Common myeloid progenitor, CD34-positive (primary cell): ENCODE data around the gene MRLN.

ENCODE experiments used
- CTCF ChIA-PET: fragments of 350-600 bp; sonication (Branson Sonifier 250); formaldehyde crosslinking; loops from one replicate; lab custom pipeline; 2021; ENCODE audit warnings: antibody characterized with exemption; lab: Charles Lee
- POLR2A ChIA-PET: fragments of 350-600 bp; sonication (Branson Sonifier 250); formaldehyde crosslinking; loops from one replicate; lab custom pipeline; 2021; ENCODE audit warnings: antibody characterized with exemption; lab: Charles Lee
- DNase-seq, 3 donors: peaks; one replicate each; pipeline versions ENCODE4 v3.0.0 to v3.0.0-alpha.2; 2013
- H3K27ac ChIP-seq, 2 experiments: 1 replicate in 1 of 2; 2 replicates in 1 of 2; pipeline ENCODE4 v1.7.0; 2013; ENCODE audit warnings: inconsistent platforms in 2 of 2, low read length in 2 of 2, mild to moderate bottlenecking in 2 of 2, low read depth in 1 of 2, moderate library complexity in 1 of 2; ENCODE audit not compliant: severe bottlenecking in 2 of 2, insufficient read depth in 1 of 2, poor library complexity in 1 of 2
- H3K27me3 ChIP-seq, 5 experiments: replicated peaks in 2 of 5; 1 replicate in 3 of 5; 2 replicates in 2 of 5; pipeline versions ENCODE4 v1.6.1 to v1.7.0; 2013; ENCODE audit warnings: low read length in 4 of 5, mild to moderate bottlenecking in 2 of 5, moderate library complexity in 2 of 5, inconsistent platforms in 1 of 5; ENCODE audit not compliant: insufficient read depth in 5 of 5, control insufficient read depth in 4 of 5
- H3K36me3 ChIP-seq, 4 experiments: 1 replicate in 2 of 4; 2 replicates in 2 of 4; pipeline versions ENCODE4 v1.6.1 to v1.7.0; 2013; ENCODE audit warnings: low read length in 3 of 4, control low read depth in 1 of 4, mild to moderate bottlenecking in 1 of 4; ENCODE audit not compliant: control insufficient read depth in 4 of 4, insufficient read depth in 4 of 4
- H3K4me1 ChIP-seq, 4 experiments: 1 replicate in 3 of 4; 2 replicates in 1 of 4; pipeline versions ENCODE4 v1.6.1 to v1.7.1; 2013; ENCODE audit warnings: low read length in 3 of 4, mild to moderate bottlenecking in 3 of 4, control low read depth in 1 of 4, inconsistent platforms in 1 of 4, moderate library complexity in 1 of 4; ENCODE audit not compliant: control insufficient read depth in 4 of 4, insufficient read depth in 4 of 4; ENCODE audit errors: control extremely low read depth in 1 of 4
- H3K4me3 ChIP-seq, 7 experiments: 1 replicate in 4 of 7; 2 replicates in 3 of 7; pipeline versions ENCODE4 v1.5.1 to v1.7.0; 2013; ENCODE audit warnings: mild to moderate bottlenecking in 7 of 7, low read length in 6 of 7, moderate library complexity in 6 of 7, inconsistent platforms in 2 of 7, low read depth in 2 of 7, control low read depth in 1 of 7; ENCODE audit not compliant: insufficient read depth in 4 of 7, control insufficient read depth in 1 of 7; ENCODE audit errors: extremely low read depth in 1 of 7
- H3K9me3 ChIP-seq, 5 experiments: 1 replicate in 4 of 5; 2 replicates in 1 of 5; pipeline versions ENCODE4 v1.6.1 to v1.7.1; 2013; ENCODE audit warnings: low read length in 4 of 5, mild to moderate bottlenecking in 2 of 5, inconsistent platforms in 1 of 5, low read depth in 1 of 5, moderate library complexity in 1 of 5; ENCODE audit not compliant: control insufficient read depth in 4 of 5, insufficient read depth in 2 of 5; ENCODE audit errors: control extremely low read depth in 1 of 5
- WGBS: methylation state at CpG from one replicate; pipeline ENCODE4 v1.1.5; 2013; ENCODE audit not compliant: insufficient coverage; 5-methylcytosine and 5-hydroxymethylcytosine counted together

The MRLN gene

DNA sequence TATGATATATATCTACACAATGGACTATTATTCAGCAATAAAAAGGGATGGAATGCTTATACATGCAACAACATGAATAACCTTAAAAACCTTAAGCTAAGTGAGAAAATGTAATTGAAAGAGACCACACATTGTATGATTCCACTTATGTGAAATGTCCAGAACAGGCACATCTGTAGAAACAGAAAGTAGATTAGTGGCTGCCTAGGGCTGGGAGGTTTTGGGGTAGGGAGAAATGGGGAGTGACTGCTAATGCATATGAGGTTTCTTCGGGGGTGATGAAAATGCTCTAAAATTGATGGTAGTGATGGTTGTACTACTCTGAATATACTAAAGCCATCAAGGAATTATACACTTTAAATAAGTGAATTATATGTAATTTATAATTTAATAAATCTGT lies 58.3 kb downstream of the MRLN start:
- CTCF ChIA-PET: no interaction called here
- H3K36me3 ChIP-seq: no peaks in the 10 kb centered on the region
- H3K9me3 ChIP-seq: no peaks in the 10 kb centered on the region
- no peaks in the 10 kb centered on the region for H3K4me1 ChIP-seq
- no peak for DNase-seq
- POLR2A ChIA-PET: no interaction called here
- no peak overlapping the region for H3K27ac ChIP-seq
- no peak overlapping the region for H3K4me3 ChIP-seq
- H3K27me3 ChIP-seq: no peaks in the 10 kb centered on the region
- no CpG with 5 or more reads among the region's 1 CpG for WGBS

GRCh38 chr10:59692113-59692512 lies 61.1 kb downstream of the MRLN start:
- H3K36me3 ChIP-seq: no peaks in the 10 kb centered on the region
- H3K27me3 ChIP-seq: no peaks in the 10 kb centered on the region
- peaks cover 0 to 8% (median 0%) of the 10 kb centered on the region in 4 experiments for H3K4me1 ChIP-seq
- H3K27ac ChIP-seq: no peak overlapping the region
- ChIA-PET CTCF (no interaction called here), POLR2A (interaction anchor here (0.6 kb wide), 1 partner anchor 90 kb away, joined by 3 read pairs; no protein-coding TSS in a partner anchor)
- no peak overlapping the region for H3K4me3 ChIP-seq
- WGBS: no CpG with 5 or more reads among the region's 2 CpGs
- H3K9me3 ChIP-seq: no peaks in the 10 kb centered on the region
- no peak for DNase-seq

- Histone ChIP-seq H3K4me1 (peaks cover 0 to 8% (median 0%) of the 10 kb centered on the region in 4 experiments), H3K27ac (no peak overlapping the region), H3K27me3 (no peaks in the 10 kb centered on the region), H3K9me3 (no peaks in the 10 kb centered on the region), H3K4me3 (no peak overlapping the region), H3K36me3 (no peaks in the 10 kb centered on the region)
- POLR2A ChIA-PET: no interaction called here
- CTCF ChIA-PET: no interaction called here
- peak in 1 of 3 donors; percentile 21 for DNase-seq
- WGBS: 72% methylated on average over 4 of the region's 5 CpGs
Observed at GRCh38 chr10:59688921-59689351, 64.3 kb downstream of the MRLN start.

GRCh38 chr10:59687657-59688056 lies 65.6 kb downstream of the MRLN start:
- DNase-seq: no peak
- Histone ChIP-seq H3K27ac (no peak overlapping the region), H3K27me3 (no peaks in the 10 kb centered on the region), H3K4me3 (no peak overlapping the region), H3K36me3 (no peaks in the 10 kb centered on the region), H3K9me3 (no peaks in the 10 kb centered on the region), H3K4me1 (peaks cover 0 to 8% (median 0%) of the 10 kb centered on the region in 4 experiments)
- no CpG with 5 or more reads among the region's 1 CpG for WGBS
- POLR2A ChIA-PET: no interaction called here
- CTCF ChIA-PET: no interaction called here
